Stimulated activated CD8-positive, alpha-beta memory T cell treated with anti-CD3 and anti-CD28 coated beads, Interleukin-4, amount 100 ng/mL, for 24 hours (primary cell): ENCODE results near the gene URAD.
A peak's percentile ranks its signal among the peaks of the same experiment; 100 is the strongest.

Experiments
- DNase-seq: peaks from one replicate; pipeline ENCODE4 v3.0.0-alpha.2; 2020; ENCODE audit warnings: low read depth

The URAD gene

DNA sequence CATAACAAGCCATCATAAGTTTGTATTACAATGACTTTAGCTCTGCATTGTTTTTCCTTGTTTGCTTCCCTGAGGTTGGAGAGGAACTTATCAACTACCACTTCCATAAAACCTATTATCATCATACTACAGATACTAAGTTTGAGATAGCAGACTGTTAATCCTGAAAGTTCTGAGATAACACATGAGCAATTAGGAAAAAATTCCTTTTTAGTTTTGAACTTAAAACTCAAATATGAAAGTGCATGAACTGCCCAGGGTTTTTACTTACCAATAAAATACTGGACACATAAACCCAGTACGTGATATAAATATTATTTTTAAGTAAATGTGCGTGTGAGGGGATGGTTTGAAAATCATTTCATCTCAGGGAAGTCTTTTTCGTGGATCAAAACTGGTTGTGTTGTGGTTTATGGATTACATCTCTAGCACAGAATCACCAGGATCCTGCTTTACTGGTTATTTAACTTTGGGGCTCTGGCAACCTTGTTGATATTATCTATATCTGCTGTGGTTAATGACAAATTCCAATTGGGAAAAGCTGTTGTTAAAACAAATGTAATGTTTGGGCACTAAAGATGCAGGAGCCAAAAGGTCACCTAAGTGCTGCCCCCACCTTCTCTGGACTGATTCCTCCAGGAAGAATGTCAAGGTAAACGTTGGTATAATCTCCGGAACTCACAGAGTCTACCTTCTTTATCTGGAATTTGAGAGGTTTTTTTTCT, 31.8 kb downstream of the URAD start:
- DNase-seq, result no peak

DNA sequence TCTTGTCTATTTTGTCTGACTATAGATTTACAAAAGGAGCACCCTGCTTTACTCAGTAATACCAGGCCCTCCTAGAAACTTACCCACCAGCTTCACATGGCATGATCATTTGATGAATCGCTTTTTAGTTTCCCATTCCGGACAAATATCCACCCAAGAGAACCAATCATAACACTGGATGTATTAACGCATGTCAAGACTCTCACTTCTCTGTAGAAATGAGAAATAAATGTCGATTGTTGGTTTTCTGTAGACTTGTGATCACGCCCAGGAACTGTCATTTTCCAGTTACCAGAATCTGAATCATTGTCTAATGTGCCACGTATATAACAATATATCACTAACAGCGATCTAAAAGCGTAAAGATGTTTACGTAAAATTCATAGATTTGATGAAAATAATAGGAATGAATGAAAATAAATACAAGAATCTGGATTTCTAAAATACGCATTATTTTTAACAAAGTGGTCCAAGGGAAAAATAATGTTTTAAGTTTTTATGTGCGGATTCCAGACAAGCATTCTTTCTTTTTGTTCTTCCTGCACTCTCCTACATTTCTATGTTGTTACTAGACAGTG, 33.4 kb downstream of the URAD start:
- DNase-seq, result no peak

DNA sequence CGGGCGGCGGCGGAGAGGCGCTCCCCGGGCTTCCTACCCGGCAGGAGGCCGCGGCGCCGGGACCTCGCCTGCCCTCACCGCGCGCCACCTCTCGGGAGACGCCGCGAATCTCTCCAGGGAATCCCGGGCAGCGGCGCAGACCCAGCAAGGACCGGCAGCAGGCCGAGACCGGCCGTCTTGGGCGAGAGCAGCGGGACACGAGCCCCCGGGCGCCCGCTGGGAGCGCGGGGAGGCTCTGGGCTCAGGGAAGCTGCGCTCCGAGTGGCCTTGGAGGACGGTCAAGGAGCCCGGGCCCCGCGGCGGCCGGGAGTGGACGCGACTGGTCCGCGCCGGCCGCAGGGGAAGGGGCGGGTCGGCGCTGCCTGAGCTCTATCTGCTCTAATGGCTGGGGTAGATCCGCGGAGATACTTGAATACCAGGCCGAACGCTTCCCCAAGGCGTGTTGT, 34.1 kb downstream of the URAD start:
- DNase-seq, result no peak

DNA sequence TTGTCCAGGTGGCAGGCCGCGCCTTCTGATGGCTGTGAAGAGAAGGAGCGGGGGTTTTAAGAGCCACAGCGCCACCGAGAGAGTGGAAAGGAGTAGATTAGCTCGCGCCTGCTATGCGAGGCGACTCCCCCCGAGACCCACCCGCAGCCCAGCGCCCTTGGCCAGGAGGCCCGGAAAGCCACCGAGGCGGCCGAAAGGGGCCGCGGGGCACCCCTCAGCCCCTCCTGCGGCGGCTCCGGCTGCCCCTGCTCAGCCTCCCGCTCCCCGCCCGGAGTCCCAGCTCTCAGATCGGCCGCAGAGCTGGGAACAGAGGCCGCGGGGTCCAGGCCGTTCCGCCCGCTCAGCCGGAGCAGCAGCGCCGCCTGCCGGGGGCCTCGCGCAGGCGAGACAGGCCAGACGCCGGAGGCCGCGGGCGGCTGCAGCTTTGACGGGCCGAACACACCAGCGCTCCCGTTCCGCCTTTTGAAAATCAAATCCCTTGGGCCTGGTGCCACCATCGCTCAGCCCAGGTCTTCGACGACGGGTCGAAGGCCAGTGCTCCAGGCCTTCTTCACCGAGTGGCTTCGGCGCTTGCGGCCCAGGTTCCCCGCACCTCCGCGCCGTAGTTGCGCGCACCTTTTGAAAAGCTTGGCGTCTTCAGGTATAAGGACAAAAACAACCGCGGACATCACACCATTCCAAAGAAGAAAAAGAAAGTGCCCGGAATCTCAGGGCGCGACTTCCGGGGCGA, 34.7 kb downstream of the URAD start:
- DNase-seq, result peak; percentile 51

DNA sequence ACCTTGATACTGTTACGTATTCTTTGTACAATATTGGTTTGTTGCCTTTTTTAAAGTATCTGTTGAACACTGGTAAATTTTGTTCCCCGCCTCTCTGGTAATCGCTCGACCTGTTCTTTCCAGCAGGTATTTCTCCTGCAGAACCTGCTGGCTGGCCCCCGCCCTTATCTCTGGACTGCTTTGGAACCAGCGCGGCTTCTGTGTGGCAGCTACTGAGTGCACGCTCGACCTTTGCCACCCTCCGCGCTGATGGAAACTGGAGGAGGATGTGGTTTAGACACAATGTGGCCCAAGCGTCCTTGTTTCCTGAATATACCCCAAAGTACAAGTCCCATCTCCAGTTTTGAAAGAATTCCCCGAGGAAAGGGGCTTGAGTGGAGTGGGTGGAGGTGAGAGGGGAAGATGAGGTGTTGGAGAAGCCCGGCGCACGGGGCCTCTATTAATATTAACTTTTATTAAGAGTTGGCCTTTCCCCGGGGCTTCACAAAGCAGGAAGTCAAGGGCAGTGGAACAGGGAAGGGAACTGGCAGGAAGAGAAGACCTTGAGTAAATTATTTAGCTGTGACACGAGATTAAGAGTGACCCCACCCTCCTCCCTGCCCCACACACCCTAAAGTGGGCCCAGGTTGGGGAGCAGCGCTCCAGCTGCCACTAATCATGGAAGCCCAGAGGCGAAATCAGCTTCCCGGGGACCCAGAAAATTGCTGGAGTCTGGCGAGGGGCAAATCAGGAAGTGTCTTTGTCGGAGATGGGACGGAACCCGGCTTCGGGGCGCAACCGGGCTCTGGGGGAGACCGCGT, 35.4 kb downstream of the URAD start:
- no peak for DNase-seq

DNA sequence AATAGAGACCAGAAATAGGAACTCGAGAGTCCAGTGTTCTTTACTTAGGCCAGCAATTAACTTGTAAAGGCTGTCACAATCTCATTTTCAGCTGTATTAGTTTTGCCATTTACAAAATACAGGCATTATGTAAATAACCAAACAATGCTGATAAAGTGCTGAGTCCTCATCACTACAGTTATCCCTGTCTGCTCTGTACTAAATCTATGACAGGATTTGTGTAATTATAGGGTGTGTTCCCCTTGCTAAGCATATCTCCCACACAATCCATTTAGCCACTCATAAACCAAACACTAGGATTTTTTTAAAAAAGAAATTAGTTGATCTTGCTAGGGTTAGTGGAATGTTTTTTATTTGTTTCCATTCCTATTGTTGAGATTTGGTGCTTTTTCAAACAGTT, 45.5 kb downstream of the URAD start:
- no peak for DNase-seq

DNA sequence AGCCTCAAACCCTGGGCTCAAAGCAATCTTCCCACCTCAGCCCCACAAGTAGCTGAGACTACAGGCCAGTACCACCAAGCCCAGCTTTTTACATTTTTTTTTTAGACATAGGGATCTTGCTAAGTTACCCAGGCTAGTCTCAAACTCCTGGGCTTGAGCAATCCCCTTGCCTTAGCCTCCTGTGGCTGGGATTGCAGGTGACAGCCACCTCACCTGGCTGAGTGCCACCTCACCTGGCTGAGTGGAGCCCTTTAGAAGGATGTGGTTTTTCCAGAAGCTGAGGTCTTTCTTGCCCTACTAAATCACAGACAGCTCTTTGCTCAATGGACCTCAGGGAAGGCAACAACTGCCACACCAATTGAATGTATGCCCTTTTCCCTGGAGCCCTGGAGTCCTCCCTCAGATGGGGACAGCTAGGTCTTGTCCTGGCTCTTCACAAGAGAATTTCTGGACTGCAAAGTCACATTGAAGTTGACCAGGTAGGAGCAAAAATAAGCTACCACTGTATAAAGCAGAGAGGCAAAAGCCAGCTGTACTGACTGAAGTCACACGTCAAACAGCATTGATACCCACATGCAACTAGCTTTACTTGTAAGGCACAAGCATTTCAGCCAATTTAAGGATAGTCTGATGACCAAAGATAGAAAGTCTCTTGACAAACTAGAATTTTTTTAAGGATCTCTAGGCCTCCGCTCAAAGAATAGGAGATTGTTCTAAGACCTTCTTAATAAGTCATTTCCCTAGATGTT, 54.7 kb downstream of the URAD start:
- DNase-seq, result no peak

DNA sequence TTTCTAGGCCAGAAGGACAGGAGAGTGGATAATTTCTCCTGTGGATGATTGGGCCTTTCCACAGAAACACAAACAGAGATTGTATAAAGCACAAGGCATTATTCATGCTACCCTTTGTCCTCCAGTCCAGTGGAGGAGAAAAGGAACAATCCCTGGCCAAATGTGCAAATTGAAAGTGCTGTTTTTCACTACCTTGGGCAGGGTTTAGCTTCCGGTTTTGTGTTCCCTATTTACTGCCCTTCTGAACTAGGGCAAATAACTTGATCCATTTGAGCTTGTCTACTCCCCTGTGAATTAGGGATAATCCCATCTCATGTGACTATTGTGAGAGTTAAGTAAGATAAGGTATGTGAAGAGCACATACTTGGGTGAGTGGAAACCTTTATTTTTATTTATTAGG, 55.4 kb downstream of the URAD start:
- DNase-seq, result no peak

DNA sequence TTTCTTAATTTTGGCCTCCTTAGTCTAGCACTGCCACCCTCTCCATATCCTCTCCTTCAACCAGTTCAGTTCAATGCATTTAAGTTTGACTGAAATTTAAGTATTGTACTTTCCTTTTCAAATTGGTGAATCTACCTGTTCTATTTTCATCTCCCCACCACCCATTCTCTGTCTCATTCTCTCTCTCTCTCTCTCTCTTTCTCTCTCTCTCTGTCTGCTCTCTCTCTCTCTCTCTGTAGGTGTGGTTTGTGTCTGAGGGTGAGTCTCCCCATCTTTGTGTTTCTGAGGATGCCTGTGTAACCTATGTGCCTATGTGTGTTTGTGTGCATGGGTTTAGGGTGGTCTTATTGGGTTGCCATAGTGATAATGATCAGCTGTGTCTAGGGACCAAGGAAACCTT, 58.6 kb downstream of the URAD start:
- no peak for DNase-seq

DNA sequence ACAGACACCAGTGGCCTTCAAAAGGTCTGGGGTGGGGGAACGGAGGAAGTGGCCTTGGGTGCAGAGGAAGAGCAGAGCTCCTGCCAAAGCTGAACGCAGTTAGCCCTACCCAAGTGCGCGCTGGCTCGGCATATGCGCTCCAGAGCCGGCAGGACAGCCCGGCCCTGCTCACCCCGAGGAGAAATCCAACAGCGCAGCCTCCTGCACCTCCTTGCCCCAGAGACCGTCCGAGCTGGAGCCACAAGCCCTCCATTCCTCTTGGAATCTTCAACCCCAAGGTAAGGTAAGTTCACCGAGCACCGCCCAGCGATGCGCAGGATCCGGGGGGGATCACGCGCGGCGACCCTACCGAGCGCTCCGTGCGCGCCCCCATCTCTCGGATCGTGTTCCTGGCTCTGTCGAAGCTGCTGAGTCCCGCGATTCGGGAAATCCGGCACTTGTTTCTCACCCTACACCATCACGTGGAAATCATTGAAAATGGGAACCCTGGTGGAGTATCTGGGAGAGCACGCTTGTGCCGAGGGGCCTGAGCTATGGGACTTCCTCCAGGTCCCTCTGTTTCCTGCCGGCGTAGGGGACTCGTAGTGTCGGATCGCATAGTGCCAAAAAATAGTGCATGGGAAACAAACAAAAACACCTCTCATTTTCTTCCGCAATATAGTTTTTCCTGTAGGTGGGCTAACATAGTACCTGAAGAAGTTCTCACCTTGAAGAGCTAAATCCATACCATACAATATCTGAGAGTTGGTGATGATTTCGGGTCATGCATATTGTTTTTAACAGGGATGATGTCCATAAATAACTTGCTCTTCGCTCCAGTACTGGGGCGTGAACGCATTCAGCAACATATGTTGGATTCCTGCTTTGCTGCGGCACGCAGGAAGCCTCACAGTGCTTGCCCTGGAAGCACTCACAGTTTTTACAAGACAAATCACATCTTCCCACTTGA, 59.4 kb downstream of the URAD start:
- DNase-seq, result no peak

DNA sequence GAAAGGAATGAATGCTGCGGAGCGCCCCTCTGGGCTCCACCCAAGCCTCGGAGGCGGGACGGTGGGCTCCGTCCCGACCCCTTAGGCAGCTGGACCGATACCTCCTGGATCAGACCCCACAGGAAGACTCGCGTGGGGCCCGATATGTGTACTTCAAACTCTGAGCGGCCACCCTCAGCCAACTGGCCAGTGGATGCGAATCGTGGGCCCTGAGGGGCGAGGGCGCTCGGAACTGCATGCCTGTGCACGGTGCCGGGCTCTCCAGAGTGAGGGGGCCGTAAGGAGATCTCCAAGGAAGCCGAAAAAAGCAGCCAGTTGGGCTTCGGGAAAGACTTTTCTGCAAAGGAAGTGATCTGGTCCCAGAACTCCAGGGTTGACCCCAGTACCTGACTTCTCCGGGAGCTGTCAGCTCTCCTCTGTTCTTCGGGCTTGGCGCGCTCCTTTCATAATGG, 60.1 kb downstream of the URAD start:
- DNase-seq, result no peak
